Measurements from ENCODE around the gene ZBTB8B.

Gene ZBTB8B

GRCh38 chr1:32508761-32509160, 43.9 kb downstream of the ZBTB8B start:
- H3K4me3 Mint-ChIP-seq = no peak overlapping the region
- CTCF ChIA-PET = no interaction called here
- peaks cover 44% of the 10 kb centered on the region for H3K27me3 Mint-ChIP-seq
- no peaks in the 10 kb centered on the region for H3K36me3 Mint-ChIP-seq
- DNase-seq = no peak
- no peaks in the 10 kb centered on the region for H3K4me1 Mint-ChIP-seq
- no peak overlapping the region for H3K27ac Mint-ChIP-seq
- no peaks in the 10 kb centered on the region for H3K9me3 Mint-ChIP-seq

- Mint-ChIP-seq H3K27me3 (peaks cover 44% of the 10 kb centered on the region), H3K27ac (no peak overlapping the region), H3K4me1 (no peaks in the 10 kb centered on the region), H3K4me3 (no peak overlapping the region), H3K36me3 (no peaks in the 10 kb centered on the region), H3K9me3 (no peaks in the 10 kb centered on the region)
- CTCF ChIA-PET = no interaction called here
- DNase-seq = no peak
Measured at GRCh38 chr1:32509939-32510338, 45.1 kb downstream of the ZBTB8B start.
